ENCODE measurements around the gene LIN52. TPM values are rescaled to one million over a fixed set of nuclear protein-coding genes. Genes with fewer than 3 reads are reported as not detected.

The LIN52 gene
- polyA plus RNA-seq, 1 donor from 2014 or later: 57.9 TPM

- Histone ChIP-seq H4K20me1 (ENCODE audit: insufficient read depth) (no peaks in the 10 kb centered on the region), H2AFZ (ENCODE audit: low read depth, low read length) (no peak overlapping the region), H3K9me3 (ENCODE audit: low read length) (peaks cover 1% of the 10 kb centered on the region), H3K4me2 (ENCODE audit: low read length) (no peak overlapping the region), H3F3A (ENCODE audit: insufficient read depth, low read length, poor library complexity, severe bottlenecking) (no peaks in the 10 kb centered on the region), H3K79me2 (replicated peaks; ENCODE audit: insufficient read depth, low read length) (no peaks in the 10 kb centered on the region), H3K36me3 (ENCODE audit: insufficient read depth, low read length) (no peaks in the 10 kb centered on the region), H3K27ac (ENCODE audit: low read length) (no peak overlapping the region), H3K9me2 (ENCODE audit: insufficient read depth, low read length) (no peaks in the 10 kb centered on the region), H3K4me3 (ENCODE audit: low read length) (no peak overlapping the region), H3K27me3 (ENCODE audit: insufficient read depth, low read depth, low read length) (peaks cover 54% of the 10 kb centered on the region), H3K9ac (ENCODE audit: low read length) (no peak overlapping the region)
- TF ChIP-seq REST (IDR thresholded peaks at IDR 0.05; ENCODE audit: borderline replicate concordance): no peak
- no peak for TF ChIP-seq EZH2 (IDR thresholded peaks at IDR 0.05; ENCODE audit: borderline replicate concordance, insufficient read depth, low read length, poor library complexity, severe bottlenecking)
- no peak for TF ChIP-seq MXI1 (conservative IDR thresholded peaks at IDR 0.05; ENCODE audit: poor library complexity, severe bottlenecking)
- TF ChIP-seq SMC3 (conservative IDR thresholded peaks at IDR 0.05; ENCODE audit: poor library complexity): no peak
- TF ChIP-seq RAD21 (conservative IDR thresholded peaks at IDR 0.05): no peak
- no peak for TF ChIP-seq CTCF (IDR thresholded peaks at IDR 0.05; ENCODE audit: poor library complexity, severe bottlenecking)
- TF ChIP-seq POLR2AphosphoS5 (IDR thresholded peaks at IDR 0.05): no peak
- TF ChIP-seq EP300 (conservative IDR thresholded peaks at IDR 0.05; ENCODE audit: poor library complexity, severe bottlenecking): no peak
- no peak for TF ChIP-seq TAF1 (IDR thresholded peaks at IDR 0.05; ENCODE audit: low read depth)
Observed at GRCh38 chr14:74237441-74237840, 152.7 kb downstream of the LIN52 start.

- Histone ChIP-seq H3K79me2 (replicated peaks; ENCODE audit: insufficient read depth, low read length) (no peaks in the 10 kb centered on the region), H3K9me2 (ENCODE audit: insufficient read depth, low read length) (no peaks in the 10 kb centered on the region), H3K4me3 (ENCODE audit: low read length) (peak within 1 kb of the TSS; percentile 23), H3K27me3 (ENCODE audit: insufficient read depth, low read depth, low read length) (peaks cover 72% of the 10 kb centered on the region), H2AFZ (ENCODE audit: low read depth, low read length) (no peak within 1 kb of the TSS), H3K27ac (ENCODE audit: low read length) (no peak within 1 kb of the TSS), H3K9me3 (ENCODE audit: low read length) (no peaks in the 10 kb centered on the region), H3K9ac (ENCODE audit: low read length) (no peak within 1 kb of the TSS), H3F3A (ENCODE audit: insufficient read depth, low read length, poor library complexity, severe bottlenecking) (no peaks in the 10 kb centered on the region), H3K36me3 (ENCODE audit: insufficient read depth, low read length) (no peaks in the 10 kb centered on the region), H3K4me2 (ENCODE audit: low read length) (no peak within 1 kb of the TSS), H4K20me1 (ENCODE audit: insufficient read depth) (no peaks in the 10 kb centered on the region)
- no peak for TF ChIP-seq CTCF (IDR thresholded peaks at IDR 0.05; ENCODE audit: poor library complexity, severe bottlenecking)
- no peak for TF ChIP-seq SMC3 (conservative IDR thresholded peaks at IDR 0.05; ENCODE audit: poor library complexity)
- TF ChIP-seq EZH2 (IDR thresholded peaks at IDR 0.05; ENCODE audit: borderline replicate concordance, insufficient read depth, low read length, poor library complexity, severe bottlenecking): no peak
- no peak for TF ChIP-seq EP300 (conservative IDR thresholded peaks at IDR 0.05; ENCODE audit: poor library complexity, severe bottlenecking)
- no peak for TF ChIP-seq MXI1 (conservative IDR thresholded peaks at IDR 0.05; ENCODE audit: poor library complexity, severe bottlenecking)
- no peak for TF ChIP-seq TAF1 (IDR thresholded peaks at IDR 0.05; ENCODE audit: low read depth)
- TF ChIP-seq POLR2AphosphoS5 (IDR thresholded peaks at IDR 0.05): no peak
- TF ChIP-seq RAD21 (conservative IDR thresholded peaks at IDR 0.05): no peak
- TF ChIP-seq REST (IDR thresholded peaks at IDR 0.05; ENCODE audit: borderline replicate concordance): no peak
Observed at GRCh38 chr14:74238974-74239847, 154.5 kb downstream of the LIN52 start, which contains the start of gene VSX2. Gene VSX2, plus strand, starts transcription at chr14:74239449. Its CDS starts 113 bp downstream, at chr14:74239562.
